Embryonic facial prominence (tissue), 1 donor: ENCODE results near the gene CALCOCO1.
"Not testable (repeated sequence)": the region's sequence is repeated elsewhere in the genome, so short reads cannot be mapped to it uniquely, and the experiment has no call there.

Source experiments
- DNase-seq: peaks from one replicate; pipeline ENCODE4 v3.0.0-alpha.2; 2016; ENCODE audit errors: extremely low spot score

The CALCOCO1 gene

DNA sequence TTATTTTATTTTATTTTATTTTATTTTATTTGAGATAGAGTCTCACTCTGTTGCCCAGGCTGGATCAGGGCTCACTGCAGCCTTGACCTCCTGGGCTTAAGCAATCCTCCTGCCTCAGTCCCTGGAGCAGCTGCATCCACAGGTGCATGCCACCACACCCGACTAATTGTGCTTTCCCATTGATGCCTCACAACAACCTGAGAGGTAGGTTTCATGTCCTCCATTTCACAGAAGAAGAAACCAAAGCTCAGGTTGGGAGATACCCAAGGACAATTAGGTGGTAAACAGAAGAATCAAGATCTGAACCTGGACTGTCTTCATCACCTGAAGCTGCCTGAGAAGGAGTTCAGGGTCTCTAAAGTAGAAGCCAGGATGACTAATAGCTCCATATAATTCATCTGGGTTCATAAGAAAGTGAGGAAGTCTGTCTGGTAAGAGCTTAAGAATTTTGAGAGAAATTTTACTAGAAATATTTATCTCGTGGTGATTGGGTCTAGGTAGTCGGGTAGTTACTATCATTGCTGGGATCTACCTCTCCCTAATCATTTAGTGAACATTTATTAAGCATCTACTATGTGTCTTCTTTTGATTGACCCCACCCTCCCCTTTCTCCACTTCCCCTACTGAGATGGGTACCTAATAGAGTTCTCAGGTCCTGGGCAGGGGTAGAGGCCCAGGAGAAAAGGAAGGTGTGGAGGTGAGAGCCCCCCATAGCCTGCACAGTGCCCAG, 28.1 kb downstream of the CALCOCO1 start:
- DNase-seq = no peak

DNA sequence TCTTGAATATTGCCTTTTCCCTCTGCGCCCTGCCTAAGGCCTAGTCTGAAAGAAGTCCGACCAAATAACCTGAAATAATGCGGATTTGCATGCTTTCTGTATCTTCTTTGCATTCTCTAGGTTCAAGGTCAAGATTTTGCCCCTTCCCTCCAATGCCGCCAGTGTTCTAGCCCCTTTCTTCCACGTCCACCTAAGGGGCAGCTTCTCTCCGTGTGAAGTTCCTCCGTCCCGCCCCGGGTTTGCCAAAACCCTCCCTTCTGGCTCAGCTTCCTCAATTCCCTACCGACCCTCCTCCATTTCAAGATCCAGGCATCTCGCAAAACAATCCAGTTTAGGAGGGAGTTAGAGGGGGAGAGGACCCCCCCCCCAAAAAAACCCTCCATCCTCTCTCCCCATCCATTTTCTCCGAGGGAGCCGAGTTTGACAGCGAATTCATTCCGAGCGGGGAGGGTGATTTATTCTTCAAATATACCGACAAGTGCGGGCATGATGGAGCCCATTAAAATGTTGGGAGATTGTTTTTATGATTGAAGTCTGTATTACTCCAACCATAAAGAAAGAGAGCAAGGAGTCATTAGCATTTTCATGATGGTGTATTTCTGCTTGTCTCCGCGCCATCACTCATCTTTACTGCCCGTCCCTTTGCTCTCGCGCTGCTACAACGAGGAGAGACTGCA, 30.5 kb downstream of the CALCOCO1 start:
- DNase-seq = no peak

DNA sequence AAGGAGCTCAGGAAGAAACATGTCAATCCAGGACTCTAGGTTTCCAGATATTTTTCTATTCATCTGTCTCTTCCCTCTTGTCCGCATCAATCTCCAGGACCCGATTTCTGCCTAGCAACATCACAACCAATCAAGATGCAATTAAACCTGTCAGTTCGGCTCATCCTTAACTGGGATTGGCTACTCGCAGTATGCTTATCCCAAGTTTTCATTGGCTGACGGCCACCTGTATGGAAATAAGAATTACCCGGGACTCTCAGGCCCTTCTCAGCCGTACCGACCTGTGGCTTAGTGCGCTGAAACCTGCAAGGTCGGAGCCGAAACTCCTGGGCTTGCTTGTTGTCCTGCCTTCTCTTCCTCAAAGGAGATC, 31.0 kb downstream of the CALCOCO1 start:
- peak; percentile 43 for DNase-seq

DNA sequence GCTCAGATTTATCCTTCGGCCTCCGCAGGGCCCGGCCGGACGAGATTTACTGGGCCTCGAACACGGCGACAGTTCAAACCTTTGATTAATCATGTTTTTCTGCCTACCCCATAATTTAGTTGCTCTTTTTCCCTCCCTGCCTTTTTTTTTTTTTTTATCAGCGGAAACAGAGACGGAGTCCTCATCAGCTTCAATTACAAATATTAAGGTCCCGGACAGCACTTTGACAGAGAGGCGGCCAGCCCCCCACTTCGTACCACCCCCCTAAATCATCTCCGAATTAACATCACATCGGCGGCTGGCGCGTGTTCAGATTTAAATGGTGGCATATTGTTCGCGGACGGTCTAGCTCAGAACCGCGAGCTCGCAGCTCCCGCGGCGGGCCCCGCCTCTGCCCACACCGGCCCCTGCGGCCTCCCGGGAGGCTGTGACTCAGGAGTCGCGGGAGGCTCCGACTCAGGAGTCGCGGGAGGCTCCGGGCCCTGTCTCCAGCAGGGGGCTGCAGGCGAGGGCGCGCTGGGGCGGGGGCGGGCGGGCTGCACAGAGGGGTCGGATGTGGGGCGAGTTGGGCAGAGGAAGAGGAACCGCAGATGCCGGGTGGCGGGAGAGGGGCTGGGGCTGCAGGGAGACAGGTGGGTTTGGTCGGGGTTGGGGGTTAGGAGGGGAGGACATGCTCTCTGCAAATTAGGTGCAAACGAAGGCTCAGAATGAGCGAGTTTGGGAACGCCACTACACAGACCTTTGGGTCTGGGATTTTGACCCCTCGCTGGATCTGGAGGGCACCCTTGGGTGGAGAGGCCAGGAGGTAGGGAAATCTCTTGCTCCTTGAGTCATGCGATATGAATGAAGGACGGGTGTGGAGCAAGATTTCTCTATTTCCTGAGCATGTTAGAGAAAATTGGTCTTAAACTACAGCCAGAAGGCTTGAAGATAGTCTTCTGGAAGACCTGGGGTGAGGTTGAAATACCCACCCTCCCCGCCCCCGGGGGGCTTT, 31.8 kb downstream of the CALCOCO1 start:
- no peak for DNase-seq

DNA sequence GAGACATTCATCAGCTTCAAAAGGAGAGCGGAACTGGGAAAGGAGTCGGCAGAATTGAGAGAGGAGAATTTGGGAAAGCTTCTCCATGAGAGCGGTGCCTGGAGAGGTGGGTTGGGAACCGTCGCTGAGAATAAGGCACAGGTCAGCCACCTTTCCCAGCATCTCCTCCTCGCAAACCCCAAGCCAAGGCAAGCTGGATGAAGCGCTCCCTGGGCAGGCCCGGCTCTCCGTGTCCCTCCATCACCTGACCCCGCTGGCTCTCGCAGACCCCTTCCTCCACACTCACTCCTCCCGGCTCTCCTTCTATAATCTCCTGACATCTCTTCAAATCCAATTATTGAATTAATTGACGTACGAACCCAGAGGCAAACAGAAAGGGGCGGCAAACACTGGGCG, 32.5 kb downstream of the CALCOCO1 start:
- DNase-seq = no peak

DNA sequence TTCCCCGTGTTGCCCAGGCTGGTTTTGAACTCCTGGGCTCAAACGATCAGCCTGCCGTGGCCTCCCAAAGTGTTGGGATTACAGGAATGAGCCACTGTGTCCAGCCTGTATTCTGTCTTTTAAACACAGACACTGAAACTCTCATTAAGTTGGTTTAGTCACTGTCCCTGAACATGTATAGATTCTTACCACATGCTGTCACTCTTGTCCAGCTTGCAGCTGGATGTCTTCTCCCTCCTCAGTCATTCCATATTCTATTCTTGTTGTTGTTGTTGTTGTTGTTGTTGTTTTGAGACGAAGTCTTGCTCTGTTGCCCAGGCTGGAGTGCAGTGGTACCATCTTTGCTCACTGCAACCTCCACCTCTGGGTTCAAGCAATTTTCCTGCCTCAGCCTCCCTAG, 39.1 kb downstream of the CALCOCO1 start:
- no peak for DNase-seq

DNA sequence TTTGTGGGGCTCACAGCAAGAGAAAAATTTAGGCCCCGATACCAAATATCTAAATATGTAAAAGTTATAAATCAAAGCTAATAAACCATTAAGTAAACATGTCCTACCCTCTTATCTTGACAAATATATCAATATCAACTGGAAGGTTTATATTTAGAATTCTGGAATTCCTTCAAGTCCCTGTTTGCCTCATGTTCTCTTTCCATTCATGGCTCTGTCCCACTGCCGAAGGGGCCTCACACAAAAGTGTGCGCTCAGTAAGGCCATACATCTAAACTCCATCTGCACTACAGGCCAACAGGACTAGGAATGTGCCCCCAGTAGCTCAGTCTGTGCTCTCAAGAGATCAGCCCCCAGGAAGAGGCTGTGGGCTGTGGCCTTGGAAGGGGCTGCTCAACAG, 40.8 kb downstream of the CALCOCO1 start:
- DNase-seq = no peak

DNA sequence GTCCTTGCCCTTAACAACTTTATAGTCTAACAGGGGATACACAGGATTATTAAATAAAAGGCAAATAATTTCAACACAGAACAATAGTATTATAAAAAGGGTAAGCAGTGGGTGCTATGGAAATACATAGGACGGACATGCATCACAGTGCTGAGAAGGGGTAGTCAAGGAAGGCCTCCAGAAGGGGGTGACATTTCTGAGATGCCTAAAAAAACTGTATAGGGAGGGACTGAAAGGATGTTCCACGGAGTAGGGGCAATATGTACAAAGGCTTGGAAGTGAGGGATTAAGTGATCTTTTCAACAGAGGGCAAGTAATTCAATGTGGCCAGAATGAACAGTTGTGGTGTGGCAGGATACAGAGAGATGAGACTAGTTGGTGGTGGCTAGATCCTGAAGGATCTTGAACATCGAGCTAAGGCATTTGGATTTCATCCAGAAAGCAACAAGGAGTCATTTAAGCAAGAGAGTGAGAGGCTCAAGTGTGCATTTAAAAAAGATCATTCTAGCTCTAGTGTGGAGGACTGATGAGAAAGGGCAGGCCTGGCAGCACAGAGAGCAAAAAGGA, 42.5 kb downstream of the CALCOCO1 start:
- no peak for DNase-seq

DNA sequence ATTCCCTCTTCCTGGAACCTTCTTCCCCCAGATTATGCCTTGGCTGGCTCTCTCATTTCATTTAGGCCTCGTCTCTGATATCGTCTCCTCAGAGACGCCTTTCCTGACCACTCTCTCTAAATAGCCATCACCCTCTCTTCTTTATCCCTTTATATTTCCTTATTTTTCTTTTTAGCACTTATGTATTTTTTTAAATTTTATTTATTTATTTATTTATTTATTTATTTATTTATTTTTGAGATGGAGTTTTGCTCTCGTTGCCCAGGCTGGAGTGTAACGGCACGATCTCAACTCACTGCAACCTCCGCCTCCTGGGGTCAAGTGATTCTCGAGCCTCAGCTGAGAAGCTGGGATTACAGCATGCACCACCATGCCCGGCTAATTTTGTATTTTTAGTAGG, 43.3 kb downstream of the CALCOCO1 start:
- no peak for DNase-seq

DNA sequence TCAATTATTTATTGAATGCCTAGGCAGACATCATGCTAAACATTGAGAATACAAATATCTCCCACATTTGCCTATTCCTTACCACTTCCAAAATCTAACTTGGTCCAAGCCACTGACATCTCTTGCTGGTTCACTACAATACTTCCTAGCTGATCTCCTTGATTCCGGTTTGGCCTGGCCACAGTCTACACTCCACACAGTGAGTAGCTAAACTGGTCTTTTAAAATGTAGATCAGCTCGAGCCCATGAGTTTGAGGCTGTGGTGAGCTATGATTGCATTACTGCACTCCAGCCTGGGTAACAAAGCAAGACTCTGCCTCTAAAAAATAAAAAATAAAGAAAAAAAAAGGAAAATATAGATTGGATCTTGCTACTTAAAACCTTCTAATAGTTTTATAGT, 43.8 kb downstream of the CALCOCO1 start:
- DNase-seq = no peak

DNA sequence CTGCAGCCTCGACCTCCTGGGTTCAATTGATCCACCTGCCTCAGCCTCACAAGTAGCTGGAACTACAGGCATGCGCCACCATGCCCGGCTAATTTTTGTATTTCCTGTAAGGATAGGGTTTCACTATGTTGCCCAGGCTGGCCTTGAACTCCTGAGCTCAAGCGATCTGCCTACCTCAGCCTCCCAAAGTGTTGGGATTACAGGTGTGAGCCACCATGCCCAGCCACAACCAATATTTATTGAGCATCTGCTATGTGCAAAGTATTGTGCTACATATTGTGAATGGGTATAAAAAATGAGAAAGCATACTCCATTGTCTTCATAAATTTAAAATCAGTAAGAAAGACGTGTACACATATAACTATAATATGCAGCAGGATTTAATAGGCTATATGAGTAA, 47.2 kb downstream of the CALCOCO1 start:
- not testable (repeated sequence) for DNase-seq

DNA sequence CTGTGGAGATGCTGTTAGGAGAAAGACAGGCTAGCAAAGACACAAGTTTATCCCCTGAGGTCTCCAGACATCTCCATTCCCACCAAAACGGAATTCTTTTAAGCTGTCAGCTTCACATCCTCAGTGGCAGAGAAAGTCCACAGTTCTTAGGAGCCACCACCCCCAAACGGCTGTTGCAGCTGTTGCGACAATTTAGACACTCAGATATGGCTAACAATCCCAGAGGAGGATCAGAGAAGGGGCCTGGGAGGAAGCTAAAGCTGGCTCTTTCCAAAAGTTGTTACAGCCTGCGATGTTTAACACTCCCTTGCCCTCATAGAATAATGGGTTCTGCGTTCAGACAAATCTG, 49.5 kb downstream of the CALCOCO1 start:
- no peak for DNase-seq

DNA sequence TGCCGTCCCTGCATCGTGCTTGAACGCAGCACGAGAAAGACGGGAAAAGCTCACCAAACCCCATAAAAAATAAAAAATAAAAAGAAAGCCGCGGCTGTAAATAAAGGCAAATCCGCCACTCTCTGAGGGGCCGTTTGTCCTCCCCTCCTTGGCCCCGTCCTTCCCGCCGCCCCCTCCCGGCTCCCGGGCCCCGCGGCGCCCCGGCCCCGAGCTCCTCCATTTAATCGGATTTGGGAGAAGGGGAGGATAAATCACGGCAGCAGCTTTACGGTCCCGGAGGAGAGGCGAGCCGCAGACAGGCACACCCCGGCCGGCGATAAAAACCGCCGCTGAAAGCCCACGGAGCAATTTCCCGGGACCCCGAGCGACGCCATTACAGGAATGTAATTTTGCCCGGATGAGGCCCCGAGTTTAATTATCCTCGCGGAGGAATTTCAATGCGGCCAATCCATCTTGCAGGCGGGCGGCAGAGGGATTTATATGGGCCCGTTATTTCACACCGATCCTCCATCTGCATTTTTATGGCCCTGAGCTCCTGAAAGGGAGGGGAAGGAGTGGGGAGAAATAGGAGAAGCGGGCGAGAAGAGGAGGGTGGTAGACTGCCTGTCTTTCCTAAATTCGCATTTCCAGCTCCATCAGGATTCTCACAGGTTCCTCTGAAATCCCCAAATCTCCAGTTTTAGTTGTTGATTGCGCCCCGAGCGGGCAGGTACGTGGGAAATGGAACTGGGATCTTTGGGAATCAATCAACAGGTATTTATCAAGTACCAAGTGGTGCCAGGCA, 50.0 kb downstream of the CALCOCO1 start:
- peak; percentile 40 for DNase-seq

DNA sequence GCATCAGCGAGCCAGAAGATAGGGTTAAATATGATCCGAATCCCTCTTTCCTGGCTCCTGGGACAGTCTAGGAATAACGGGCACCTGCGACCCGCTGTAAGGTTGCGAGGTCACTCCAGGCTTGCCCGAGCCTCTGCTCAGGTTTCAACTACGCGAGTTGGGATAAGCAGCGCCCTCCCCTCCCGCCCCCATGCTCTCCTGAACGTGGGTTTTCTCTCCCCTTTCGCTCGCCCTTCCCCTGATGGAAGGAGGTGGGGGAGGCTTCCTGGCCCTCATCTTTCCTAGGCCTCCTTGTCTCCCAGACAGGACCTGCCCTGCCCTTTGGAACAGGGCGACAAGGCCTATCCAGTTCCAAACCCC, 50.6 kb downstream of the CALCOCO1 start:
- DNase-seq = peak; percentile 61

DNA sequence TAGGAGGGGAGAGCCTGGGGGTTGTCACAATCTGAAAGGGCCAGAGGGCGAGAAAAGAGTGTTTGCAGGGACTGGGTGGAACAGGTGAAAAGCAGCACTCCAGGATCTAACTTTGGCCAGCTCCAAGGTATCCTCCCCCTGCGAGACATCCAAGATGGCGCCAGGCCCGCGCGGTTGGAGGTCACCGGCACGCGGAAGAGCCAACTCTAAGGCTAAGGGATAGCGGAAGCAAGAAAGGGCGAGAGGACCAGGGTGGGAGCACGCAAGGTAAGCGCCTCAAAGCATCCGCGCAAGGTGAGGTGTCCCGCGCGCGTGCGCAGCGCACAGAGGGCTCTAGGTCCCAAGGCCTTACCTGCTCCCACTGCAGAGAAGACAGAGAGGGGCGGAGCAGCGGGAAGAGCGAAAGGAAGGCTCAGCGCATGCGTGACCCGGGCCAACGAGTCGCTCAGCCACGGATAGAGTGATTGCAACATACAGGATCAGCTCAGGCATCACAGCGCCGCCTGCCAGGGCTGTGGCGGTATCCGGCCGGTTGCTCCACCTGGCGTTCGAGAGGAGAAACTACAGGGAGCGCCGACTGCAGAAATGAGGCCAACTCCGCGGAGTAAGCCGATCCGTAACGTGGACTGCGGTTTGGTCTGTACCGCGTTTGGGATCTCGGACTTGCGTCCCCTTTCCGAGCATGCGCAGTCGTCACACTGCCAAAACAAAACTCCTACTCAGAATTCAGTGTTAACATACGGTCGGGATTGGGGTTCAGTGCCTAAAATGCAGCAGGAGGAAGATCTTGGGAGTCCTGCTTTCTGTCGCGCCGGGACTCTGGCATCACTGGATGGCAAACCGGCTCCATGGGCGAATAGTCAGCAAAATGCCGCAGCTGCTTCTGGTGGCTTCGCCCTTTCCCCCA, 51.3 kb downstream of the CALCOCO1 start, which contains the start of gene ATP5MC2:
TSS of gene ATP5MC2 (minus strand) at position 383 of the 907 bp plus-strand sequence. CDS start 3,469 bp downstream, outside the sequence.
- peak; percentile 98 for DNase-seq

DNA sequence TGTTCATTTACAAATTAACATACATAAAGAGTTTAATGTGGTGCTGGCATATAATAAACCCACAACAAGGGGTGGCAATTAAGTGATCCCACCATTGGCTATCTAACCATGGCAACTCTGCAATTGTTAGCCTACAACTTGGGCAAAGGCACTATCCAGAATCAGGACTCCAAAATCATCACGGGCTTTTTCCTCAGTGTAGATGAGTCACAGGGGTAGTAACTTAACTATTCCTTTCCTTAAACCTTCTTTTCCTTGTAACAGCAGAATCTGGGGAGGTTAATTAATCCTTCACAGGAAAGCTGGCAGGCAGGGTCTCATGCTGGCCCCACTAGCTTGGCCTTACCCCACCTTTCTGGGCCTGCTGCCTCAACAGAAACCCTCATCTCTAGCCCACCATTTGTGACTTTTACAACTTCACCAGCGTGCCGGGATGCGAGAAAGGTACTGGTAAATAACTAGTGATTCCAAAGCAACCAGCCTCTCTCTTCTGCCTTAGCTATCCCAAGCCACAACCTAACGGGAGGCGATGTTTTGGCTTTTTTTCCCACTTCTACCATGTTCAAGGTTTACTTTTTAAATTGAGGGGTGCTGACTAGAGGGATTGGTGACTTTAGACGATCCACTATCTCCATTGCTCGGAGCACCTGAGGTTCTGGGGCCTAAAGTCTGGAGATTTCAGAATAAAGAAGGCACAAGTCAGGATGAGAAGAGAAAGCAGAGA, 52.1 kb downstream of the CALCOCO1 start:
- no peak for DNase-seq

DNA sequence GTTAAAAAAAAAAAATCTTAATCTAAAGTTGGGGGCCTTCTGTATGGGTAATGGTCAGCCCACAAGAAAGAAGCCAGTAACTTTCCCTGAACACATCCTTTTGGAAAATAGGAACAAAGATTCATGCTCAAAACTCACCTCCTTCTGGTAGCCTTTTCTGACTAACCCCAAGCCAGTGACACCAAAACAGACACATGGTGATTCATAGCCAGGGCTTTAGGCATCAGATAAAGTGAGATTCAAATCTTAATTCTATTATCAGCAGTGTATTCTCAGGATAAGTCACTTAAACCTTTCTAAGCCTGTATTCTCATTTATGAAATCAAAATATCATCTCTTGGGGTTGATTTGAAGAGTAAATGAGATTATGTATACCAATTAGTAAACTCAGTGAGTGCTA, 56.3 kb downstream of the CALCOCO1 start:
- no peak for DNase-seq

DNA sequence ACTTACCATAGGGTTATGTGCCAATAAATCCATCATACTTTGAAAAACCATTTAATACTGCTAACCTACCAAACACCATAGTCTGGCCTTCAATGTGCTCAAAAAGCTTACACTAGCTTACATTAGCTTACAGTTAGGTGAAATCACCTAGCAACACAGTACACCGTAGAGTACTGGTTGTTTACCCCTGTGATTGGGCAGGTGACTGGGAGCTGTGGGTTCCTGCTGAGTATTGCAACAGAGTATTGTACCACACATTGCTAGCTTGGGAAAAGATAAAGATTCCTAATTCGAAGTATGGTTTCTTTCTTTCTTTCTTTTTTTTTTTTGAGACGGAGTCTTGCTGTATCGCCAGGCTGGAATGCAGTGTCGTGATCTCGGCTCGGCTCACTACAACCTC, 56.9 kb downstream of the CALCOCO1 start:
- no peak for DNase-seq

DNA sequence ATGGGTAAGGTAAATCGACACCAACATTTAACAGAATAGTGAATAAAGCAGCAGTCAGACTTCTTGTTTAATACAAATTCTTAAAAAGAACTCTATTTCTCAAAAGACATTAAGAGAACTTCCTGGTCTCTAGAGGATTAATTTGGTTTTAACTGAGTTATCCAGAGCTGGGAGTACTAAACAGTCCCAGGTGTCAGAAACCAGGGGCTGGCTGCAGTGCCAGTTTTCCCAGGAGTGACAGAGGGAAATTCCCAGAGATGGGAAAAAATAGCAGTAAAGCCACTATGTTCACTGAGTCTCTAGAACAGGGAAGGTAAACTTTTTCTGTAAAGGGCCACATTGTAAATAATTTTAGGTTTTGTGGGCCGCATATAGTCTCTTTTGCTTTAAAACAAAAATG, 60.2 kb downstream of the CALCOCO1 start:
- no peak for DNase-seq

DNA sequence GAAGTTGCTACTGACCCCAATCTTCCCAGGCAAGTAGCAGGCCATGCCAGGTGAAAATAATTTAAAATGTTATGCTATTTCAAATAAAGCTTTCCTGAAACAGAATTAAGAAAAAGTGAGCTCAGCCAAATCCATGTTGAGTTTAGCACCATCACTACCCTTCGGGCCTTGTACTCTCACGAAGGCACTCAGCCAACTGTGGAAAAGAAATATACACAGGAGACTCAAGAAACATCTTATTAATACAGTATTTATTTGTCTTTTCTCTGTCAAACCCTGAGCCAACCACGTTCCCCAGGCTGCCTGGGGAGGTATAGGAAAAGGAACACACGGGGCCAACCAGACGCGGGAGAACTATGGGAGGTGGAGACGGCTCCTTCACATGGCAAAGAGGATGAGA, 62.3 kb downstream of the CALCOCO1 start:
- no peak for DNase-seq
